NCI-H1436 (cell line): Measurements from ENCODE around the gene TMUB1.

Experiments used
- DNase-seq: peaks from one replicate; lab custom pipeline; 2025; lab: John Stamatoyannopoulos, UW

The TMUB1 gene

DNA sequence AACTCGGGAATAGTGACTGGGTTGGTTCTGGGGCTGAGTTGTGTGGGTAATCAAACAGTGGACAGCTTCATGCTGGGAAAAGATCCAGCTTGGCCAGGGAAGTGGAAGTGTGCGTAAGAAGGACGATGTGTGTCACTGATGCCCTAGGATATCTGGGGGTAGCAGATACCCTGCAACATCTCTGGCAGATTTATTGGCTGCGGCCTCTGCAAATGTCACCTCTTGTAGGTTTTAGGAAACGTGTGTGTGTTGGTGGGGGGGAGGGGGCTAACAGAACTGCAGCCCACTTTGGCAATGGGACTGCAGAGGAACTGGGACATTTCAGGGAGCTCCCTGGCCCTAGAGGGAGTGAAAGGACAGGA lies 2.0 kb upstream of the TMUB1 start:
- no peak for DNase-seq

DNA sequence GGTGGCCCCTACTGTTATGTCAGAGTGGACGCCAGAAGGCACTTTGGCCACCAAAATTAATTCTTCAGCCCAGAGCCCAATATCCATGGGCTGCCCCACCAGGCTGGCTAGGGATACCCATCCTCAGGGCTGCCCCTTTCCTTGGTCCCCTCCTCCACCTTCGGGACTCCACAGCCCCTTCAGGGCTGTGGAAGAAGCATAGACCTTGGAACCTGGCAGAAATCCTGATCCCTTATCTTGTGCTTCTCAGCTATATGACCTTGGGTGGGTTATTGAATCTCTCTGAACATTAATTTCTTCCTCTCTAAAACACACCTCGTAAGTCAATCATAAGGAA lies 499 bp upstream of the TMUB1 start:
- DNase-seq: no peak

DNA sequence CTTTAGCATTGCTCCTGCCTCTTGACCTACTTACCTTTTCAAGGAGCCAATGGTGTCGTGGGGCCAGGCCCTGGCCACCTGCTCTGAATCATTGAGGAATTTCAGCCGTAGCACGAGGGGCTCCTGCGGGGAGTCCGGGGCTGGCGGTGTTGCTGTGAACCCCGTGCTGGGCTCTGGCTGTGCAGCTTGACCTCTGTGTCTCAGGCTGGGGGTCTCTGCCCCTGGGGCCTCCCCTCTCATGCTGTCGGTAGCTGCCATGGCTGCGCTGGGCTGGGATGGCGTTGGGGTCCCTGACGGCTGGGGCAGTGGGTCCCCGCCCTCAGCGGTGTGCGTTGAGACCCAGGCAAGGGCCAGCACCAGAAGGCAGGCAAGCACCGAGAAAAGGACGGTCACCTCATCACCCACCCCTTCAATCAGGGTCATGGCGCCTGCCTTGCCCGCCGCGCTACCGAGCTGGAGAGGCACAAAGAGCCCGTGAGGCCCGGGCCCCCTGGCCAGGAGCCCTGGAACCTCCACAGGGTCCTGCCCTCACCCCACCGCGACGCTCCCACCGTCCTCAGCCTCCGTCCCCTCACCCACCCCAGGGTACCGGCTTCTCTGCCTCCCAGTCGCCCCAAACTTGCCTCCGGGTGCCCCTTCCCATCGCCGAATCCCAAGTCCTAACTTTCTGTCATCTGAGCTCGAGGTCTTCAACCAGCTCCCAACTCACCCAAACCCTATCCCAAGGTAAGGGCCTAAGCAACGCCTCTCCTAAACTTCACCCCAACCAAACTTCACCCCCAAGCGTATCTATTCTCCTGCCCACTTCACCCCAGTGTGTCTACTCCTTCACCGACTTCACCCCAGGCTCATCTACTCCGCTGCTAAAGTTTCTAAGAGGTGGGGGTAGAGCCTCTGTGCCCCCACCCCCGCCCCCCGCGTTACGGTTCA lies 887 bp downstream of the TMUB1 start:
- no peak for DNase-seq

DNA sequence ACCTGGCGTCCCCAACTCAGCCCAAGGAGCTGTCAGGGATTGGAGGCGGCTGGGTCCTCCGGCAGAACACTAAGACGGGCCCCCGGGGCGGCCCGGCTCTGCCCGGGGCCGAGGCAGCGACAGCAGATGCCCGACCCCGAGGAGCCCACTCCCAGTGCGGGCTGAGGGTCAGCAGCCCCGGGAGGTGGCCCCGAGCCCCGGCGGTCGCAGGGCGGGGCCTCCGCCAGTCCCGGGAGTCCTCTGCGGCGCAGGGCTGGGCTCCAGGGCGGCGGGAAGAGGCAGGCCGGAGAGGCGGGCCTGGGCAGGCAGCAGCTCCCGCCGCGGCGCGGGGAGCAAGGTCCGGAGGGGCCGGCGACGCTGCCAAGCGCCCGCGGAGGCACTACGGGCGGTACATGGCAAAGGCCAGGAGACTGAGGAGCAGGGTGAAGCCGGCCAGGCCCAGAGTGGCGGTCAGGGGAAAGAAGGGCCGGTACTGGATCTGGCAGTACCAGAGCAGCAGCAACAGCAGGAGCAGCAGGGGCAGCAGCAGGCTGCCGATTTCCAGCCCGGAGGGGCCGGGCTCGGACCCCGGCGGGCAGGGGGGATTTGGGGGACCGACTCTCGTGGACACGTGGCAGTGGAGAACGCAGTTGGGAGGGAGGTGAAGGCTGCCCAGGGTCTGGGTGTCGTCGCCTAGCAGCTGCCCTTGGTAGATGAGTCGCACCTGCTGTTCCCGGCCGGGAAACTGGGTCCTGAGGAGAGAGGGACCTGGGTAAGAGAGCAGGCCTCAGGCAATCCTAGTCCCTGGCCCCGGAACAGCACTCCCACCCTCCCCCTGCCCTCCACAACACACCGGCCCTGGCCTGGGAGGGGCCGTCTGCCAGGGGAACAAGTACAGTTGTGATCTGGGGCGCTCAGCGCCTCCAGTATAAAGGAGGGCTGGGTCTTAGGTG lies 1.9 kb downstream of the TMUB1 start:
- no peak for DNase-seq

DNA sequence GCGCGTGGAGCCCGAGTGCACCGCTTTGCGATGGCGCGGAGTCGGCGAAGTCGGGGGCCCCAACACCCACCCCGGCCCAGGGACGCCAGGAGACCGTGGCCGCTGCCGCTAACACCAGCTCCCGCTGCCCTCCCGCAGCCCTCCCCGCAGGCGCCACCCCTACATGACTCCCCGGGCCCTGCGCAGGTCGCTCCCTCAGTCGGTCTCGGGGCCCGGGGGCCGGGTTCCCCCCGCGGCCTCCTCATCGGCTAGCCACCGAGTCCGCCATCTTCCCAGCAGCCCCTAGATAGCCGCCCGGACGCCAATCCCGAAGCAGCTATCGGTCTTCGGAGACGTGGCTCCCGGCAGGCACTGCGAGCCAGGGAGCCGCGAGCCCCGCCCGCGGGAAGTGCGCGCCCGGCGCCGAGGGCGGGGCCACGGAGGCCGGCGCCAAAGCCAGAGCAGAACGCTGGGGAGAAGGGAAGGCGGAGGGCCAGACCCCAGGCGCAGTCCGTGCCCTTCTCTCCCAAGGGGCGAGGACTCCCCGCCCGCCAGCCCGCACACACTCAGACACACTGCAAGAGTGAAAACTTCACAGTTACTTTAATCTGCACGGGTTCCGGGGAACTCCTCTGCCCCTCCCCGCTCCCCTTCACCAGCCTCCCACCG lies 2.6 kb downstream of the TMUB1 start, which contains the start of gene FASTK:
Gene FASTK, minus strand, starts transcription at position 288 of the 648 bp plus-strand sequence. Its CDS starts 43 bp downstream, at position 245.
- DNase-seq: peak; percentile 88

DNA sequence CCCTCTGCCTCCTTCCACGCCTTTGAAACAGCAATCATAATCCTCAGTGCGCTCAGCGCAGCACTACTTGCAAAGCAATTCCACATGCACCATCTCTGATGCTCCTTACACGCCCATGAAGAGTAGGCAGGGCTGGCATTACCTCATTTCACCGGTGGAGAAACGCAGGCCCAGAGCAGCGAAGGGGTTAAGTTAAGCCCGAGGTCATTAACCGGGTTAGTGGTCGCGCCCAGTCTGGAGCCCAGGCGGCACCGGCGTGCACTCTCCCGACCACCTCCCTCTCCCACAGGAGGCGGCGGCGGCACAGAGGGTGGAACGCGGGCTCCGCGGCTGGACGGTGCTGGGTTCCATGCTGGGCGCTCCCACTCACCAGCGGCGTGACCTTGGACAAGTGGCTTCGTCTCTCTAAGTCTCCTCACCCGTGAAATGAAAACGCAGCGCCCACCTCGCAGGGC lies 3.2 kb downstream of the TMUB1 start:
- no peak for DNase-seq

DNA sequence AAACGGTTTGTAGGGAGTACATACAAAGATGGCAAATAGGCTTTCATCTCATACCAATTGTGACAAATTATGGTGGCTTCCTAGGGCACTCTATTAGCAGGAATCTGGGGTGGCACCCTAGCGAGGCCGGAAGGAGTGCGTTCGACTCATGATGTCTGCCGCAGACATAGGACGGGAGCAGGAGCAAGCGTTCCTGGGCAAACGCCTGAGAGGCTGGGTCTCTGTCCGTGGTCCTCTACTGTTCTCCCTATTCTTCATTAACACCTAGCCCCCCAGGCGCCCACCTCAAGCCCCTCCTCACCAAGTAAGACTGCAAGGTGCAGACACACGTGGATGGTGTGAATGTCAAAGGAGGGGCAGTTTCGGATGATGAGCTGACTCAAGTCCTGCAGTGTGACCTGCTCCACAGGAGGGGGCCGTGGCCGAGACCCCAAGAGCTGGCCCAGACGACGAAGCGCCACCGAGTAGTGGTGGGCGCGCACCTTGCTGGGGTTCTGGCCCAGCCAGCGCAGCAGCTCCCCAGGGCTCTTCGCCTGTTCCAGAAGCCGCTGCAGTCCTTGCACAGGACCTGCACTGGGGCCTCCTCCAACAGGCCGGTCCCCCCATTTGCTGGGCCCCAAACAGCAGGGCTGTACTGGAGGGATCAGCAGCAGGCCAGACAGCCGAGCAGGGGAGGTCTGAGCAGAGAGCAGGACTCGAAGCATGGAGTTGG lies 3.9 kb downstream of the TMUB1 start:
- DNase-seq: no peak

DNA sequence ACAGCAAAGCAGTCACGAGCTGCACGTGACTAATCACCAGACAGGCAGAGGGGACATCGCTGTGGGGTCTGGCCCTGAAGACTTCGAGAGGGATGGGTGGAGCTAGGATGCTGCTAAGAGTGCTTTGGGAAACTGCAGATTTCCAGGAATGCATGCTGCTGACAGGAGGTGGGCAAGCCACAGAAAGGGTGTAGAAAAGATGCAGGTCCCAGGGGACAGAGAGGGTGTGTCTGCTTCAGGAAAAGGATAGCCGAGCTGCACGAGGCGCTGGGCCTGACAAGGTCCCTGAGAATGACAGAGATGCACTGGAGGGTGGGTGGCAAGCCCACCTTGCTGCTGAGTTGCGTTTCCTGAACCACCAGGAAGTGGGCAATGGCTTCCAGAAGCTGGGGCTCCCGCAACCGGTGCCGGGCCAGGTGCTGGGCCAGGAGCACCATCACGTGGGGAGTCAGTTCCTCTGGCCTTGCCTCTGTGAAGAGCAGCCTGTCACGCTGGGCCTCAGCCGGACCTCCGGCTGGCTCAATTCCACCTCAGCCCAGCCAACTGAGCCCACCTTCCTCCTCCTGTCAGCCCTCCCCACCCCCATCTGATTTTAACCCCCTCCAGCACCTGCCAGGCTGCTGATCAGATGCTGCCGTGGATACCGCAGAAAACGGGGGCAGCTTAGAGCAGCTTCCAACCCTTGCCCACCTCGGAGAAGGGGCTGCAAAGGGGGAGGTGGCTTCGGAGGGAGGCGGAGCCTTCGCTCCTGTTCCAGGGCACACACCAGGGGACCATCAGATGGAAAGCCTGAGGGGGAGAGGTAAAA lies 4.9 kb downstream of the TMUB1 start:
- no peak for DNase-seq

DNA sequence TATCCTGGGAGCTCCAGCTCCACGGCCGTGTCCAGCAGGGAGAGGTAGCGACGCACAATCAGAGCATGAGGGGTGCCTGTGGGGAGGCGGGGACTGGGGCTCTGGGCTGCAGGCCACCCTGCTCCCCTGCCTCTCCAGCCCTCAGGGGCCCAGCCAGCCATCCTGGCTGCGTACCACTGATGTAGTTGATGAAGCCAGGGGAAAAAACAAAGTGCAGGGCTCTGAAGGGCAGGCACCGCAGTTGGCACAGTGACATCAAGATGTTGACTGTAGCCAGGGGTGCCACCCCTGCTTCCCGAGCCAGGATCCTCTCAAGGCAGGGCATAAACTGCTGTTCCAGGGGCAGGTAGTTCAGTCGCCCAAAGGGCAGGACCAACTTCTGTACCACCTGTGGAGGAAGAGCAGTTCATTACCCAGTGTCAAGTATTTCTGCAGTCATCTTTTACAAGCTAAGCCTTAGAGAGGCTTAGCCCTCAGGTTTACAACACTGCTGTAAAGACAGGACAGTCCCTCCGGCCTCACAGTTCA lies 5.5 kb downstream of the TMUB1 start:
- no peak for DNase-seq

DNA sequence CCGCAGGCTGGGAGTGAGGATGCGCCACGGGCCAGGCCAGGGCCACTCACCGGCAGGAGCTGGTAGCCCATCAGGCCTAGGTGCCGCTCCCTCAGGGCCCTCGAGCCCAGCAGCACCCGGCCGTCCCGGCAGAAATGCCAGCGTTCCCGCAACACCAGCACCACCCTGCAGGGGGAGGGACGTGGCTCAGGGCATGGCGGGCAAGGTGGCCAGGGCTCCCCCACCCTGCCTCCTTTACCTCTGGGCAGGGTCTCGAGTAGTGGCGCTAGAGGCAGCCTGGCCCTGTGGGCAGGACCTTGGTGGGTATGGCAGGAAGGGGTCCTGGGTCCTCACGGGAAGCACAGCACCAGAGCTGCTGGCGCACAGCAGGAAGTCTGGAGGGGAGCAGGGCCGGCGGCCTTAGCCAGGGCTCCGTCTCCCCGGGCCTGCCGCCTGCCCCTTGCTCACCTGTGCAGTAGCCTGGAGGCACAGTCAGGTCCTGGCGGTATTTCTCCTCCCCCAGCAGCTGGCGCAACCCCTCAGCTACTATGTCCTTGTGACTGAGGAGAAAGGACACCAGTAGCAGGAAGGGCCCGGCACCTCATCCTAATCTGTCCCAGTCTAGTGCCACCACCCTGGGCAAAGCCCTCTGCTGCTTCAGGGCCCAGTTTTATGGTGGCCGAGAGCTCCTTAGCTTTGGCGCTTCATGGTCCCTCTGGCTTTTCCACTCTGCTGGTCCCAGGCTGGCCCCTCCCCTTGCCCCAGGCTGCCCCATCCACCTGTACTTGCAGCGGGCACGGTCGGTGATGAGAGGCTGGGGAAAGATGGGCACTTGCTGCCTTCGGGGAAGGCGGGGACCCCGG lies 6.2 kb downstream of the TMUB1 start:
- DNase-seq: no peak

DNA sequence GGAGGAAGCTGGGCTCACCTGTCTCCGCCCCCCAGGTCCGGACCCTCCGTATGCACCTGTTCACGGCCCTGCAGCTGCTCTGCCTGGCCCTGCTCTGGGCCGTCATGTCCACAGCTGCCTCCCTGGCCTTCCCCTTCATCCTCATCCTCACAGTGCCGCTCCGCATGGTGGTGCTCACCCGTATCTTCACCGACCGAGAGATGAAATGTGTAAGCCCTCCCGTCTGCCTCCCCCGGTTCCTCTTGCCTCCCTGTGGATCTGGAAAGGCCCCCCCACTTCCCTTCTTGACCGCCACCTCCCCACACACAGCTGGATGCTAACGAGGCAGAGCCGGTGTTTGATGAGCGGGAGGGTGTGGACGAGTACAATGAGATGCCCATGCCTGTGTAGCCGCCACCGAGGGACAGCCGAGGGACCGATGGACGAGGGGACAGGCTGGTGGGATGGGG lies 7.3 kb downstream of the TMUB1 start:
- no peak for DNase-seq

DNA sequence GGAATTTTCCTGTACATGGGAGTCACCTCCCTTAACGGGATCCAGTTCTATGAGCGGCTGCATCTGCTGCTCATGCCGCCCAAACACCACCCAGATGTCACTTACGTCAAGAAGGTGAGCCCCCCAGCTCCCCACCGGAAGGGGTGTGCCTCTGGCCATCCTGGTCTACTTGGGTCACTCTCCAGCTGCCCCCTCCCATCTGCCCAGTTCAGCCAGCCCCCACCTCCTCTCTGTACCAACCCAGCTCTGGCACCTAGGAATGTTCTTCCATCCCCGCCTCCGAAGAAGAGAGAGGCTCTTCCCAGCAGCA lies 7.7 kb downstream of the TMUB1 start:
- no peak for DNase-seq

DNA sequence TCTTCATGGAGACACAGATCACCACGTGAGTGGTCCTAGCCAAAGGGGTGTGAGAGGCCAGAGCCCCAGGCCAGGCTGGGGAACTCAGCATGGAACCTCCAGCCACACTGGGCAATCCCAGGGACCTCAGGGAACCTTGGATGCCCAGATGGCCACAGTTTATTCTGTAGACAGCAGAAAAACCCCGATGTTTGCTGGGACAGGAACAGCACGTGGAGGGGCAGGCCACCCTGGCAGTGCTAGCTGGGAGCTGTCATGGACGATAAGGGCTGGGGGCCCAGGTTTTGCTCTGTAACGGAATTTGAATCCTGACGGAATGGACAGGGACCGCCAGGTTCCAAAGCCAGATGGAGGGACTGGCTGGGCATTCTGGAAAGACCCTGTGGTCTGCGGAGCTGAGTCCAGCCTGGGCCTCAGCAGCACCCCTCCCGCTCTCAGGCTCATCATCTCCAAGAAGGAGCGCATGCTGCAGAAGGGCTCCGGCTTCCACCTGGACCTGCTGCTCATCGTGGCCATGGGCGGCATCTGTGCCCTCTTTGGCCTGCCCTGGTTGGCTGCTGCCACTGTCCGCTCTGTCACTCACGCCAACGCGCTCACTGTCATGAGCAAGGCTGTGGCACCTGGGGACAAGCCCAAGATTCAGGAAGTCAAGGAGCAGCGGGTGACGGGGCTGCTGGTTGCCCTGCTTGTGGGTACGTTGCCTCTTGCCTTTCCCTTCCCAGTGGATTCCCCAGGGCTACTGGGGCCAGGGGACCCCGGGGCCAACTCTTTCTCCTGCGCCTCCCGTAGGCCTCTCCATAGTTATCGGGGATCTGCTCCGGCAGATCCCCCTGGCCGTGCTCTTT lies 8.3 kb downstream of the TMUB1 start:
- DNase-seq: no peak

DNA sequence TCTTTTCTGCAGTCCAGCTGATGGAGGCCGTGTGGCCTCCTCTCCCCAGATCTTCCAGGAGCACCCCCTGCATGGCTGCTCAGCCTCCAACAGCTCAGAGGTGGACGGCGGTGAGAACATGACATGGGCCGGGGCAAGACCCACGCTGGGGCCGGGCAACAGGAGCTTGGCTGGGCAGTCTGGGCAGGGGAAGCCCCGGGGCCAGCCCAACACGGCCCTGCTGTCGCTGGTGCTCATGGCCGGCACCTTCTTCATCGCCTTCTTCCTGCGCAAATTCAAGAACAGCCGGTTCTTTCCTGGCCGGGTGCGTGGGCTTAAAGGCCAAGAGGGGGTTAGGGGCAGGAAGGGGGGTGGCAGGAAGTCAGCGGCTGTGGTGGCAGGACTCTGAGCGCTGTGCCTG lies 9.3 kb downstream of the TMUB1 start:
- no peak for DNase-seq

DNA sequence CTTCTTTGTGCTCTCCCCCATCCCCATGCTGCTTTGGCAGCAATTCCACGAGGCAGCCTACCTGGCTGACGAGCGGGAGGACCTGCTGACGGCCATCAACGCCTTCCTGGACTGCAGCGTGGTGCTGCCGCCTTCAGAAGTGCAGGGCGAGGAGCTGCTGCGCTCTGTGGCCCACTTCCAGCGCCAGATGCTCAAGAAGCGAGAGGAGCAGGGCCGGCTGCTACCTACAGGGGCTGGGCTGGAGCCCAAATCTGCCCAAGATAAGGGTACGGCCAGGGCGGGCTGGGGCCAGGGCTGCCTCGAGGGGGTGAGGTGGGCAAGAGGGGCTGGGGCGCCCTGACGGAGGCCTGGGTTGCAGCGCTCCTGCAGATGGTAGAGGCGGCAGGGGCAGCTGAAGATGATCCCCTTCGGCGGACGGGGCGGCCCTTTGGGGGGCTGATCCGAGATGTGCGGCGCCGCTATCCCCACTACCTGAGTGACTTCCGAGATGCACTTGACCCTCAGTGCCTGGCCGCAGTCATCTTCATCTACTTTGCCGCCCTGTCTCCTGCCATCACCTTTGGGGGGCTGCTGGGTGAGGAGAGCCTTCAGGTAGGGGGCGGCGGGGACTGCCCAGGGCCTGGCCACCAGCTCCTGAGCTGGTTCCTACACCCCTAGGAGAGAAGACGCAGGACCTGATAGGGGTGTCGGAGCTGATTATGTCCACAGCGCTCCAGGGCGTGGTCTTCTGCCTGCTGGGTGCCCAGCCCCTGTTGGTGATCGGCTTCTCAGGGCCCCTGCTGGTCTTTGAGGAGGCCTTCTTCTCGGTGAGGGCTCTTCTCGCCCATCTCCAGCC lies 12.0 kb downstream of the TMUB1 start:
- DNase-seq: no peak

DNA sequence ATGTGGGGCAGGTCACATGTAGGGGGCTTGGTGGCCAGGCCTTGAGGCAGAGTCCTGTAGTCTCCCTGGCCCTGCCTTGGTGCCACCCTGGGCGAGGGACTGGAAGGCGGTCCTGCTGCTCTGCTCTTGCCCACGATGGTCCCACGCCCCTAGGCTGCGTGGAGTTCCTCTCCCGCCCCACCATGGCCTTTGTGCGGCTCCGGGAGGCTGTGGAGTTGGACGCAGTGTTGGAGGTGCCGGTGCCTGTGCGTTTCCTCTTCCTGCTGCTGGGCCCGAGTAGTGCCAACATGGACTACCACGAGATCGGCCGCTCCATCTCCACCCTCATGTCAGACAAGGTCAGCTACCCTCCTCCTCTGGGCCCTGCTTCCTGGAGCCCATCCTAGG lies 12.7 kb downstream of the TMUB1 start:
- no peak for DNase-seq

DNA sequence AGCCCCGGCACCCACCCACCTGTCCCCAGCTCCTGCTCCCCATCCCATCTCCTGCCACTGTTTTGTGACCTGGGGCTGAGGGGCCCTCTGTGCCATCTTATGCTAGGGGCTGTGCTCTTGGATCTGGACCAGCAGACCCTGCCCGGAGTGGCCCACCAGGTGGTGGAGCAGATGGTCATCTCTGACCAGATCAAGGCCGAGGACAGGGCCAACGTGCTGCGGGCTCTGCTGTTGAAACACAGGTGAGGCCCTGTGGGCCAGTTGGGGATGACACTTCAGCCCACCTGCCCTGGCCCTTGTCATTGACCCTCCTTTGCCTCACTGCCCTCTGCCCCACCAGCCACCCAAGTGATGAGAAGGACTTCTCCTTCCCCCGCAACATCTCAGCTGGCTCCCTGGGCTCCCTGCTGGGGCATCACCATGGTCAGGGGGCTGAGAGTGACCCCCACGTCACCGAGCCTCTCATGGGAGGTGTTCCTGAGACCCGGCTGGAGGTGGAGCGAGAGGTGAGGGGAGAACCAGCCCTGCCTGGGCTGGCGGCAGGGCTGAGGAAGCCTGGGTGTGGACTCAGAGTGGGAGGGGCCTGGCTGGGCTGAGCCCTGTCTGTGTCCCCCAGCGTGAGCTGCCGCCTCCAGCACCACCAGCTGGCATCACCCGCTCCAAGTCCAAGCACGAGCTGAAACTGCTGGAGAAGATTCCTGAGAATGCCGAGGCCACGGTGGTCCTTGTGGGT lies 13.3 kb downstream of the TMUB1 start:
- DNase-seq: no peak
